ENCODE measurements around the gene STPG1. TPM values are rescaled to one million over a fixed set of nuclear protein-coding genes. Genes with fewer than 3 reads are reported as not detected.

Gene STPG1
- total and polyA plus RNA-seq, 9 of the 15 experiments (the other 6 are each of a cell fraction or from before 2014, with no cell fraction given), result 5.0 to 11.9 (median 8.3) TPM

DNA sequence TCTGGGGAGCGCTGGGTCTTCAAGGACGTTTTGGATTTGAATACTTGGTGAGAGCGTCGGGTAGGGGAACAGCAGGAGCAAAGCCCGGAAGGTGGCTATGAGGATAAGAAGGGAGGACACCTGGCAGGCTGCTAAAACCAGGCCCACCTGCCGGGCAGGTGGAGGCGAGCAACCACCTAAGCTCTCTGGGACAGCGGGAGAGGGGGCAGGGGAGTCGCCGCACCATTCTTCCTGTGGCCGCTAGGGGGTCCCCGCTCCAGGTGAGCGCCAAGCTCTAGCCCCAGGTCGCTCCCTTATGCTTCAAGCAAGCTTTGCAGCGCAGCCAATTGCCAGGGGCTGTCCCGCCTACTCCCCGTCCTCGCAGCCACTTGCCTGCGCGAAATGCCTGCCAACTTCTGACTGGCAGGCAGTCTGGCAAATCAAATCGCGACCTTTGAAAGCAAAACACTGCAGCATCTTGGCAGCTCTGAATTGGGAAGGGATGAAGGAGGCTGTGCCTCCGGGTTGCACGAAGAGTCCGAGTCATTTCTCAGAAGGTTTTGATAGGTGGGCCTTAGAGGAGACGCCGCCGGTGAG is 1.8 kb upstream of the STPG1 start, which contains the start of gene NIPAL3 (continued):
- no peak for TF ChIP-seq ZNF175 (CRISPR knock-in tag; IDR thresholded peaks at IDR 0.05; ENCODE audit: low read depth)
- TF ChIP-seq TCF3 (CRISPR knock-in tag; IDR thresholded peaks at IDR 0.05), result no peak
- TF ChIP-seq MTA2 (IDR thresholded peaks at IDR 0.05; ENCODE audit: low read depth), result no peak
- no peak for TF ChIP-seq ELF4 (CRISPR knock-in tag; IDR thresholded peaks at IDR 0.05)
- TF ChIP-seq, protein P1, sequence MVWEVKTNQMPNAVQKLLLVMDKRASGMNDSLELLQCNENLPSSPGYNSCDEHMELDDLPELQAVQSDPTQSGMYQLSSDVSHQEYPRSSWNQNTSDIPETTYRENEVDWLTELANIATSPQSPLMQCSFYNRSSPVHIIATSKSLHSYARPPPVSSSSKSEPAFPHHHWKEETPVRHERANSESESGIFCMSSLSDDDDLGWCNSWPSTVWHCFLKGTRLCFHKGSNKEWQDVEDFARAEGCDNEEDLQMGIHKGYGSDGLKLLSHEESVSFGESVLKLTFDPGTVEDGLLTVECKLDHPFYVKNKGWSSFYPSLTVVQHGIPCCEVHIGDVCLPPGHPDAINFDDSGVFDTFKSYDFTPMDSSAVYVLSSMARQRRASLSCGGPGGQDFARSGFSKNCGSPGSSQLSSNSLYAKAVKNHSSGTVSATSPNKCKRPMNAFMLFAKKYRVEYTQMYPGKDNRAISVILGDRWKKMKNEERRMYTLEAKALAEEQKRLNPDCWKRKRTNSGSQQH (CRISPR knock-in tag; IDR thresholded peaks at IDR 0.05), result no peak
- no peak for TF ChIP-seq ZNF146 (CRISPR knock-in tag; IDR thresholded peaks at IDR 0.05; ENCODE audit: unreplicated experiment)
- TF ChIP-seq, protein P2, sequence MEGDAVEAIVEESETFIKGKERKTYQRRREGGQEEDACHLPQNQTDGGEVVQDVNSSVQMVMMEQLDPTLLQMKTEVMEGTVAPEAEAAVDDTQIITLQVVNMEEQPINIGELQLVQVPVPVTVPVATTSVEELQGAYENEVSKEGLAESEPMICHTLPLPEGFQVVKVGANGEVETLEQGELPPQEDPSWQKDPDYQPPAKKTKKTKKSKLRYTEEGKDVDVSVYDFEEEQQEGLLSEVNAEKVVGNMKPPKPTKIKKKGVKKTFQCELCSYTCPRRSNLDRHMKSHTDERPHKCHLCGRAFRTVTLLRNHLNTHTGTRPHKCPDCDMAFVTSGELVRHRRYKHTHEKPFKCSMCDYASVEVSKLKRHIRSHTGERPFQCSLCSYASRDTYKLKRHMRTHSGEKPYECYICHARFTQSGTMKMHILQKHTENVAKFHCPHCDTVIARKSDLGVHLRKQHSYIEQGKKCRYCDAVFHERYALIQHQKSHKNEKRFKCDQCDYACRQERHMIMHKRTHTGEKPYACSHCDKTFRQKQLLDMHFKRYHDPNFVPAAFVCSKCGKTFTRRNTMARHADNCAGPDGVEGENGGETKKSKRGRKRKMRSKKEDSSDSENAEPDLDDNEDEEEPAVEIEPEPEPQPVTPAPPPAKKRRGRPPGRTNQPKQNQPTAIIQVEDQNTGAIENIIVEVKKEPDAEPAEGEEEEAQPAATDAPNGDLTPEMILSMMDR (IDR thresholded peaks at IDR 0.05 in 2 of 3, conservative IDR thresholded peaks at IDR 0.05 in 1 of 3; ENCODE audit: insufficient read depth in 2 of 3, low read depth in 1 of 3, low read length in 3 of 3), result peak; percentile 94 to 97 (median 95)
- no peak for TF ChIP-seq KLF6 (CRISPR knock-in tag; IDR thresholded peaks at IDR 0.05; ENCODE audit: borderline replicate concordance)
- no peak for TF ChIP-seq DEAF1 (CRISPR knock-in tag; IDR thresholded peaks at IDR 0.05)
- TF ChIP-seq ZNF280B (CRISPR knock-in tag; IDR thresholded peaks at IDR 0.05), result no peak
- no peak for TF ChIP-seq ZNF197 (CRISPR knock-in tag; IDR thresholded peaks at IDR 0.05; ENCODE audit: low read depth)
- no peak for TF ChIP-seq ZNF282 (CRISPR knock-in tag; IDR thresholded peaks at IDR 0.05)
- no peak for TF ChIP-seq POLR2B (IDR thresholded peaks at IDR 0.05; ENCODE audit: low read depth, partially characterized antibody)
- 0 out of 2 replicates have a peak, but pooled peaks have one; percentile 32 for TF ChIP-seq PTBP1 (IDR thresholded peaks at IDR 0.05; ENCODE audit: low read depth, low read length)
- no peak for TF ChIP-seq IFI16 (CRISPR knock-in tag; IDR thresholded peaks at IDR 0.05)
- no peak for TF ChIP-seq STAG1 (CRISPR knock-in tag; IDR thresholded peaks at IDR 0.05; ENCODE audit: borderline replicate concordance)
- TF ChIP-seq, protein P3, sequence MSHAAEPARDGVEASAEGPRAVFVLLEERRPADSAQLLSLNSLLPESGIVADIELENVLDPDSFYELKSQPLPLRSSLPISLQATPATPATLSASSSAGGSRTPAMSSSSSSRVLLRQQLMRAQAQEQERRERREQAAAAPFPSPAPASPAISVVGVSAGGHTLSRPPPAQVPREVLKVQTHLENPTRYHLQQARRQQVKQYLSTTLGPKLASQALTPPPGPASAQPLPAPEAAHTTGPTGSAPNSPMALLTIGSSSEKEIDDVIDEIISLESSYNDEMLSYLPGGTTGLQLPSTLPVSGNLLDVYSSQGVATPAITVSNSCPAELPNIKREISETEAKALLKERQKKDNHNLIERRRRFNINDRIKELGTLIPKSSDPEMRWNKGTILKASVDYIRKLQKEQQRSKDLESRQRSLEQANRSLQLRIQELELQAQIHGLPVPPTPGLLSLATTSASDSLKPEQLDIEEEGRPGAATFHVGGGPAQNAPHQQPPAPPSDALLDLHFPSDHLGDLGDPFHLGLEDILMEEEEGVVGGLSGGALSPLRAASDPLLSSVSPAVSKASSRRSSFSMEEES (CRISPR knock-in tag; IDR thresholded peaks at IDR 0.05), result no peak
- TF ChIP-seq SMAD4 (CRISPR knock-in tag; conservative IDR thresholded peaks at IDR 0.05), result no peak
- peak; percentile 46; the same call in 1 of the 2 replicates for TF ChIP-seq JUND (IDR thresholded peaks at IDR 0.05; ENCODE audit: borderline replicate concordance, low read depth, low read length)
- TF ChIP-seq JUND (tag; IDR thresholded peaks at IDR 0.05; ENCODE audit: borderline replicate concordance, low read depth, low read length), result peak; percentile 43; the same call in 1 of the 3 replicates
- TF ChIP-seq ZBTB8A (IDR thresholded peaks at IDR 0.05; ENCODE audit: partially characterized antibody), result no peak
